HUES48 (cell line): Measurements from ENCODE around the gene DNAJB7.
A peak's percentile ranks its signal among the peaks of the same experiment; 100 is the strongest.
"Not testable (repeated sequence)": the region's sequence is repeated elsewhere in the genome, so short reads cannot be mapped to it uniquely, and the experiment has no call there.

Experiments used
- H3K27ac ChIP-seq: one replicate; pipeline ENCODE4 v1.7.0; 2013; ENCODE audit warnings: low read depth, low read length, inconsistent platforms
- H3K27me3 ChIP-seq: 2 replicates; pipeline ENCODE4 v1.6.1; 2013; ENCODE audit warnings: mild to moderate bottlenecking, low read length; ENCODE audit not compliant: control insufficient read depth, insufficient read depth
- H3K36me3 ChIP-seq: 2 replicates; pipeline ENCODE4 v1.6.1; 2013; ENCODE audit warnings: low read length; ENCODE audit not compliant: control insufficient read depth, insufficient read depth
- H3K4me1 ChIP-seq: 2 replicates; pipeline ENCODE4 v1.6.1; 2013; ENCODE audit warnings: mild to moderate bottlenecking, low read length; ENCODE audit not compliant: control insufficient read depth, insufficient read depth
- H3K4me3 ChIP-seq: 2 replicates; pipeline ENCODE4 v1.5.1; 2013; ENCODE audit warnings: mild to moderate bottlenecking, low read depth, low read length
- H3K9ac ChIP-seq: 2 replicates; pipeline ENCODE4 v1.6.1; 2013; ENCODE audit warnings: mild to moderate bottlenecking, low read depth, low read length, moderate library complexity
- H3K9me3 ChIP-seq: 2 replicates; pipeline ENCODE4 v1.6.1; 2013; ENCODE audit warnings: low read length; ENCODE audit not compliant: control insufficient read depth, insufficient read depth

DNAJB7 gene

GRCh38 chr22:40874016-40874415, 12.1 kb upstream of the DNAJB7 start:
- H3K27me3 ChIP-seq: no peaks in the 10 kb centered on the region
- no peaks in the 10 kb centered on the region for H3K4me1 ChIP-seq

DNA sequence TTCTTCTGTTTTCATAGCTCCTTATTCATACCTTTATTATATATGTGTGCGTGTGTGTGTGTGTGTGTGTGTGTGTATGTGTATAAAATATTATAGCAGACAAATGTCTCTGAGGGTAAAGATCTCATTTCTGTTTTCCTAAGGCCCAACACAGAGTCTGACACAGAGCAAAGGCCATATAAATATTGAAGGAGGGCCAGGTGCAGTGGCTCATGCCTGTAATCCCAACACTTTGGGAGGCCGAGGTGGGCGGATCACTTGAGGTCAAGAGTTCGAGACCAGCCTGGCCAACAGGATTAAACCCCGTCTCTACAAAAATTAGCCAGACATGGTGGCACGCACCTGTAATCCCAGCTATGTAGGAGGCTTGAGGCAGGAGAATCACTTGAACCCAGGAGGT, 6.5 kb upstream of the DNAJB7 start:
- not testable (repeated sequence) for H3K9ac ChIP-seq, H3K27me3 ChIP-seq, H3K4me3 ChIP-seq, H3K4me1 ChIP-seq, H3K9me3 ChIP-seq, H3K27ac ChIP-seq
- peaks cover 23% of the 10 kb centered on the region for H3K36me3 ChIP-seq

More at GRCh38 chr22:40874016-40874415, 12.1 kb upstream of the DNAJB7 start:
- H3K27ac ChIP-seq: no peak overlapping the region
- no peaks in the 10 kb centered on the region for H3K9me3 ChIP-seq
- H3K4me3 ChIP-seq: no peak overlapping the region
- no peak overlapping the region for H3K9ac ChIP-seq
- H3K36me3 ChIP-seq: peaks cover 32% of the 10 kb centered on the region

DNA sequence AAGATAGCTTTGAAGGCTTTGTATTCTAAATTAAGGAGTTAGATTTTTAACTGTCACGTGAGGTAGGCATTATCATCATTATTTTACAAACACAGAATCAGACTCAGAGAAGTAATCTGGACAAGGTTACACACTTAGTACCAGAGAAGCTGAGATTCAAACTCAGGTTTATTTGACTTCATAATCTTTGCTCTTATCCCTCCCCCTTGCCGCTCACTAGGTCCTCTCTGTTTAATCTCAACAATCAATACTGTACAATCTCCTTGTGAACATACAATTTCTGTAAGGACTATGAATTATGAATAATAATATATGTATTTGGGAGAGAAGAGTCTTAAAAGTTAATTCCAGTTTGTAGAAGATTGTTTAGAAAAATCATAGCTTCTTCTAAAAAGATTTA, 5.2 kb upstream of the DNAJB7 start:
- Histone ChIP-seq H3K4me3 (no peak overlapping the region), H3K36me3 (peaks cover 27% of the 10 kb centered on the region), H3K4me1 (0 out of 2 replicates have a peak, but pooled peaks cover 6% of the 10 kb centered on the region), H3K27ac (no peak overlapping the region), H3K27me3 (no peaks in the 10 kb centered on the region), H3K9ac (no peak overlapping the region), H3K9me3 (no peaks in the 10 kb centered on the region)

- H3K4me3 ChIP-seq: no peak overlapping the region
- H3K9me3 ChIP-seq: no peaks in the 10 kb centered on the region
- H3K9ac ChIP-seq: no peak overlapping the region
- H3K27me3 ChIP-seq: no peaks in the 10 kb centered on the region
- no peak overlapping the region for H3K27ac ChIP-seq
- H3K36me3 ChIP-seq: peaks cover 18% of the 10 kb centered on the region
- H3K4me1 ChIP-seq: peaks cover 12% of the 10 kb centered on the region; the same call in 1 of the 2 replicates
These were observed 624 bp upstream of the DNAJB7 start for GRCh38 chr22:40862537-40862936.

GRCh38 chr22:40857309-40857855, 4.5 kb downstream of the DNAJB7 start:
- peak overlapping the region; percentile 91 for H3K9ac ChIP-seq
- peaks cover 28% of the 10 kb centered on the region for H3K4me1 ChIP-seq
- peak overlapping the region; percentile 97 for H3K27ac ChIP-seq
- no peaks in the 10 kb centered on the region for H3K27me3 ChIP-seq
- no peaks in the 10 kb centered on the region for H3K9me3 ChIP-seq
- H3K4me3 ChIP-seq: peak overlapping the region; percentile 91
- H3K36me3 ChIP-seq: peaks cover 34% of the 10 kb centered on the region

- Histone ChIP-seq H3K36me3 (peaks cover 33% of the 10 kb centered on the region), H3K4me1 (peaks cover 28% of the 10 kb centered on the region), H3K27ac (peak within 1 kb of the TSS; percentile 97)
These were observed 5.2 kb downstream of the DNAJB7 start, which contains the start of the genes ST13 and XPNPEP3 for GRCh38 chr22:40856513-40857308. Gene ST13, minus strand, starts transcription at chr22:40856639. Its CDS starts 99 bp downstream, at chr22:40856540. Gene XPNPEP3, plus strand, starts transcription at chr22:40857148. Its CDS starts 34 bp downstream, at chr22:40857182.

DNA sequence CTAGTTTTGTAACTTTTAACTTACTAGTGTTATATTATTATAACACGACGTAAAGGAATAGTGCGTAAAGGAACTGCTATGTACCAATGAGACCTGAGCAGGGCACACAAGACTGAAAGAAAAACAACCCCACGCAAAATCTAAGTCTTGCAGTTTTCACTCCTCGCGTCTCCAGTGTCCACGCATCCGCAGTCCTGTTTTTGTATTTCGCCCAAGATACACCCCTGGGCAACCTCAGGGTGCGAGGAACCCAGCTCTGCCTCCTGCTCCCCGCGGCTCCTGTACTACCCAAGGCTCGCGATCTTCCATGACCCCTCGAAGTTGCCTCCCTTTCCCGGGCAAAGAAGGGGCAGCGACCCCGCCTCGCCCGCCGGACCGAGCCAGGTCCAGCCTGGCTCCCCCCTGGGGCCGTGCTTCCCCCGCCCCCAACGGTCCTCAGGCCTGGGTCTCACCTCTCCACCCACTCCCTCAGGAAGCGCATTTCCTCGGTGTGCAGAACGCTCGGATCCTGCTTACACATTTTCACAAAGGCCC, 5.9 kb downstream of the DNAJB7 start:
- no peaks in the 10 kb centered on the region for H3K9me3 ChIP-seq
- H3K9ac ChIP-seq: peak overlapping the region; percentile 91
- H3K4me3 ChIP-seq: peak overlapping the region; percentile 91
- peaks cover 29% of the 10 kb centered on the region for H3K36me3 ChIP-seq
- peak overlapping the region; percentile 97 for H3K27ac ChIP-seq
- peaks cover 28% of the 10 kb centered on the region for H3K4me1 ChIP-seq
- no peaks in the 10 kb centered on the region for H3K27me3 ChIP-seq

More at GRCh38 chr22:40856513-40857308, 5.2 kb downstream of the DNAJB7 start, which contains the start of the genes ST13 and XPNPEP3:
- Histone ChIP-seq H3K9me3 (no peaks in the 10 kb centered on the region), H3K9ac (peak within 1 kb of the TSS; percentile 91), H3K4me3 (peak within 1 kb of the TSS; percentile 91), H3K27me3 (no peaks in the 10 kb centered on the region)

DNA sequence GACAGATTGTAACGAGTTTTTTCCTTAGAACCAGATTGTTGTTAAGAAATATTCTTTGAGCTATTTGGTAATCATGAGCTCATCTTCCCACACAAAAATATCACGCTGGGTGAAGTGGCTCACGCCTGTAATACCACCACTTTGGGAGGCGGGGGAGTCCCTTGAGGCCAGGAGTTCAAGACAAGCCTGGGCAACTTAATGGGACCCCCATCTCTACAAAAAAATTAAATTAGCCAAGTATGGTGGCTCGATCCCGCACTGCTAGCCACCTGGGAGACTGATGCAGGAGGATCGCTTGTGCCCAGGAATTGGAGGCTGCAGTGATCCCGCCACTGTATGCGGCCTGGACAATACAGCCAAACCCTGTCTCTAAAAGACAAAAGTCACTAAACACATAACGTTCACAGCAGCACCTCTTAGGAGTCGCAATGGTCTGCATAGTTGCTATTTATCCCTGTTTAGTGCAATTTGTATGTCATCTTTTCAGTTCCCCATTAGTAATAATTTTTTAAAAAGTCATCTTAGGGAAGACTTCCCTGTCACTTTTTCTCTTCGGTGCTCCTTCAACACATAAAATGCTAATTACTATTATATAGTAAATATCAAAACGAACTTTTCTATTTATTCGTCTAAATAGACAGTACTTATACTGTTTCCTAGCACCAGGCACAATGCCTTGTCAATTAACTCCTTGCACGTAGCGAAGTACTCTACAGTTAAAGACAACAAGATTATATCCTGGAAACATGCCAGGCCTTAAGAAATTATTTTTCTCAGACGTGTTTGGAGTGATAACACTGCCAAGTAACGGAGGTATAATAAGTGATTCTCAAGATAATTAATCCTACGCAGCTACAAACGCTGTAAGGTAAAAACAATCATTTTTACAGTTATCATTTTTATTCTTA, 6.6 kb downstream of the DNAJB7 start:
- peak overlapping the region; percentile 91 for H3K9ac ChIP-seq
- no peaks in the 10 kb centered on the region for H3K27me3 ChIP-seq
- H3K4me3 ChIP-seq: peak overlapping the region; percentile 91
- peak overlapping the region; percentile 97 for H3K27ac ChIP-seq
- peaks cover 28% of the 10 kb centered on the region for H3K4me1 ChIP-seq
- H3K36me3 ChIP-seq: peaks cover 34% of the 10 kb centered on the region
- H3K9me3 ChIP-seq: no peaks in the 10 kb centered on the region

DNA sequence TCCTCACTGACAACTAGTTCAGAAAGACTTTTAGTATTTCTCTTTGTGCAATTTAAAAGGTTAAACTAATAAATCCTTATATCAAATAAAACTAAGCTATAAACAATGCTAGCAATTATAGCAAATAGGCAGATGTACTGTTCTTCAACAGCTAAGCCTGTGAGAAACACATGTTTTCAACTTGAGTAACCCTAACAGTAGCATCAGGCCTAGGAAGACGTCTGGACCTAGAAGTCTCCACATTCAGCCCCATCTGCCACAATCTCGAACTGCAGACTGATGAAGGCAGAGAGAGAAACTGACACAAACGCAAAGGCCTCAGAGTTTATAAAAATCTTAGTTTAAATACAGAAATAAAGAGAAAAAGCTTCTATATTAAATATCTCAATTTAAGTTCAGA, 8.0 kb downstream of the DNAJB7 start:
- Histone ChIP-seq H3K27me3 (no peaks in the 10 kb centered on the region), H3K27ac (no peak overlapping the region), H3K9ac (0 out of 2 replicates have a peak overlapping the region, but pooled peaks have one; percentile 4), H3K4me3 (0 out of 2 replicates have a peak overlapping the region, but pooled peaks have one; percentile 21), H3K4me1 (peaks cover 28% of the 10 kb centered on the region), H3K36me3 (peaks cover 47% of the 10 kb centered on the region), H3K9me3 (no peaks in the 10 kb centered on the region)

DNA sequence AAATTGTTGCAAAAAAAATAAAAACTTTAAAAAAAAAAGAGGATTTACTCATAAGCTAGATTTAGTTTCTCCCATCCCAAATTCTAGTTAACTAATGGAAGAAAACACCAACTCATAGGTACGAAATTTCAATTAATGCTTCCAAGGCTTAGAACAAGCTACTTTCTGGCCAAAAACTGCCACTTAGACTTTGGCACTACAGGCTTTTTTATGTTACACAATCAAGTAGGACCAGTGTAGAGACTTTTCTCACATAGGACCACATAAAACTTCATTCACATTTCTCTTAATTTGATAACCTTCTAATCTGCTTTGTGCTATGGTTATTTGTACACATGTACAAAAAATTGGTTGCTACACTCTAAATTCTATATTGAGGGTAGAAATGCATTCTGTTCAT, 8.6 kb downstream of the DNAJB7 start:
- 0 out of 2 replicates have a peak overlapping the region, but pooled peaks have one; percentile 3 for H3K9ac ChIP-seq
- H3K36me3 ChIP-seq: peaks cover 53% of the 10 kb centered on the region

More for the DNA sequence above, 8.6 kb downstream of the DNAJB7 start:
- no peaks in the 10 kb centered on the region for H3K27me3 ChIP-seq
- H3K4me3 ChIP-seq: peak overlapping the region; percentile 21; the same call in 1 of the 2 replicates
- peaks cover 28% of the 10 kb centered on the region for H3K4me1 ChIP-seq
- H3K27ac ChIP-seq: no peak overlapping the region
- H3K9me3 ChIP-seq: no peaks in the 10 kb centered on the region
